HepG2 (cell line): Measurements from ENCODE around the gene NUDT13. TPM values are rescaled to one million over a fixed set of nuclear protein-coding genes. Genes with fewer than 3 reads are reported as not detected.

Source experiments
- ATAC-seq: fragments of 200-7000 bp; cut with Tn5 transposase; 3 replicates; pipeline ENCODE4 v1.9.1; 2020; ENCODE audit warnings: mild to moderate bottlenecking, moderate library complexity
- BruUV-seq: library from RNA; stranded (reverse); fragments of 400-500 nt; replicated peaks from 2 replicates; lab custom pipeline; 2021; lab: Mats Ljungman, UMichigan
- CTCF ChIA-PET: fragments of 300-600 bp; formaldehyde crosslinking; extraction: SDS; loops from one replicate; lab custom pipeline; 2021; ENCODE audit warnings: low total read pairs, inconsistent platforms, low intra/inter-chr PET ratio; lab: Yijun Ruan, JAX
- POLR2A ChIA-PET: fragments of 350-600 bp; sonication (Branson Sonifier 250); formaldehyde crosslinking; loops from one replicate; lab custom pipeline; 2020; ENCODE audit warnings: antibody characterized with exemption, inconsistent platforms; lab: Yijun Ruan, JAX
- DNase-seq: peaks from one replicate; pipeline ENCODE4 v3.0.0-alpha.2; 2015; ENCODE audit warnings: low spot score
- FAIRE-seq: peaks from 3 replicates; lab custom pipeline; 2011; peaks lifted over from hg19 to GRCh38; lab: Jason Lieb, UNC
- H2AFZ ChIP-seq: one replicate; pipeline ENCODE4 v1.6.1; 2011; ENCODE audit warnings: low read length, inconsistent platforms
- H3K27ac ChIP-seq: fragments of 300-600 bp; 3 replicates; pipeline ENCODE4 v1.8.0; 2011; ENCODE audit warnings: mixed run types, mild to moderate bottlenecking, mixed read lengths, low read length, inconsistent platforms; ENCODE audit not compliant: insufficient read depth; ENCODE audit errors: extremely low read length
- H3K27me3 ChIP-seq, 2 experiments: fragments of 200-600 bp in 1 of 2; 2 replicates in 1 of 2; 3 replicates in 1 of 2; pipeline versions ENCODE4 v1.6.0 to v1.8.0; 2011; ENCODE audit warnings: low read length in 2 of 2, mild to moderate bottlenecking in 2 of 2, moderate library complexity in 2 of 2, inconsistent platforms in 1 of 2; ENCODE audit not compliant: insufficient read depth in 2 of 2, control insufficient read depth in 1 of 2
- H3K36me3 ChIP-seq, 2 experiments: fragments of 200-600 bp in 1 of 2; replicated peaks in 1 of 2; 2 replicates in 1 of 2; 3 replicates in 1 of 2; pipeline versions ENCODE4 v1.5.1 to v1.8.0; 2011; ENCODE audit warnings: low read length in 2 of 2, inconsistent platforms in 1 of 2; ENCODE audit not compliant: insufficient read depth in 2 of 2, control insufficient read depth in 1 of 2
- H3K4me1 ChIP-seq: 2 replicates; pipeline ENCODE4 v1.5.1; 2012; ENCODE audit warnings: low read length, inconsistent platforms; ENCODE audit not compliant: insufficient read depth
- H3K4me2 ChIP-seq: 2 replicates; pipeline ENCODE4 v1.6.0; 2011; ENCODE audit warnings: low read depth, low read length, inconsistent platforms
- H3K4me3 ChIP-seq, 3 experiments: fragments of 200-600 bp in 1 of 3; sonication (generic), shearing (Covaris generic) in 1 of 3; replicated peaks in 1 of 3; 2 replicates each; pipeline ENCODE4 v1.5.1; 2011 to 2016; ENCODE audit warnings: low read length in 3 of 3, inconsistent platforms in 2 of 3, low read depth in 2 of 3, mild to moderate bottlenecking in 2 of 3, control low read depth in 1 of 3, mixed read lengths in 1 of 3; ENCODE audit not compliant: insufficient read depth in 1 of 3
- H3K79me2 ChIP-seq: one replicate; pipeline ENCODE4 v1.6.1; 2011; ENCODE audit warnings: low read length, inconsistent platforms; ENCODE audit not compliant: insufficient read depth
- H3K9ac ChIP-seq: 2 replicates; pipeline ENCODE4 v1.6.0; 2011; ENCODE audit warnings: mild to moderate bottlenecking, low read depth, low read length, inconsistent platforms; ENCODE audit not compliant: insufficient read depth
- H3K9me3 ChIP-seq: 2 replicates; pipeline ENCODE4 v1.5.1; 2012; ENCODE audit warnings: mild to moderate bottlenecking, low read length
- H4K20me1 ChIP-seq: 2 replicates; pipeline ENCODE4 v1.6.0; 2011; ENCODE audit warnings: inconsistent platforms, mild to moderate bottlenecking, low read length, moderate library complexity; ENCODE audit not compliant: insufficient read depth
- ZNF34 ChIP-seq: sonication (generic); formaldehyde crosslinking; IDR thresholded peaks from 2 replicates; pipeline ENCODE4 v1.4.0; 2020; ENCODE audit warnings: mild to moderate bottlenecking, missing genetic modification reagents, borderline replicate concordance
- ZNF589 ChIP-seq: sonication (generic); formaldehyde crosslinking; conservative IDR thresholded peaks from 2 replicates; pipeline ENCODE4 v1.8.0; 2022; ENCODE audit warnings: mild to moderate bottlenecking, moderate library complexity, missing genetic modification reagents
- WGBS: methylation state at CpG from one replicate; pipeline ENCODE4 v1.1.6; 2017; ENCODE audit warnings: low lambda C conversion rate; 5-methylcytosine and 5-hydroxymethylcytosine counted together
- in situ Hi-C: cut with HindIII; loops from 2 replicates; pipeline ENCODE4 v1.10.0; 2017; ENCODE audit warnings: low pct_unique_long_range_greater_than_20kb; ENCODE audit not compliant: extremely low pct_ligation_motif_present
- intact Hi-C: fragments of 100-400 bp; cut with micrococcal nuclease; formaldehyde crosslinking; loops from one replicate; pipeline ENCODE4 v1.10.0; 2022; ENCODE audit not compliant: unreplicated experiment
- polyA plus RNA-seq, 8 experiments: library from polyadenylated mRNA; depleted of rRNA in 3 of 8; stranded (reverse) in 7 of 8; unstranded in 1 of 8; fragments of >200 nt; fragmentation: Illumina TruSeq in 4 of 8; extraction: Trizol in 4 of 8; gene quantifications; 2 replicates each; pipeline versions ENCODE4 v1.2.1 to v1.2.3, GENCODE V29; 2011 to 2016; ENCODE audit warnings: low read depth in 4 of 8, missing spikeins in 1 of 8, mixed read lengths in 1 of 8; ENCODE audit not compliant: insufficient read depth in 1 of 8
- total RNA-seq, 5 experiments: library from RNA; depleted of rRNA; stranded (reverse); fragments of >200 nt; fragmentation: Illumina TruSeq; extraction: Trizol; gene quantifications; 2 replicates each; pipeline ENCODE4 v1.2.3, GENCODE V29; 2016; ENCODE audit warnings: low read depth in 1 of 5
- TF ChIP-seq, protein P1 (sequence below), 2 experiments: IDR thresholded peaks; 2 replicates each; pipeline ENCODE4 v1.6.1; 2011 to 2012; ENCODE audit warnings: low read length in 2 of 2, borderline replicate concordance in 1 of 2, low read depth in 1 of 2, mild to moderate bottlenecking in 1 of 2, moderate library complexity in 1 of 2
- TF ChIP-seq, protein P2 (sequence below): sonication (generic); formaldehyde crosslinking; IDR thresholded peaks from 2 replicates; pipeline ENCODE4 v1.5.1; 2020; ENCODE audit warnings: mild to moderate bottlenecking, missing genetic modification reagents, borderline replicate concordance

NUDT13 gene
- total and polyA plus RNA-seq, 2 of the 13 experiments (the other 11 are each of a cell fraction or from before 2014, with no cell fraction given), result 4.2 to 6.5 TPM

DNA sequence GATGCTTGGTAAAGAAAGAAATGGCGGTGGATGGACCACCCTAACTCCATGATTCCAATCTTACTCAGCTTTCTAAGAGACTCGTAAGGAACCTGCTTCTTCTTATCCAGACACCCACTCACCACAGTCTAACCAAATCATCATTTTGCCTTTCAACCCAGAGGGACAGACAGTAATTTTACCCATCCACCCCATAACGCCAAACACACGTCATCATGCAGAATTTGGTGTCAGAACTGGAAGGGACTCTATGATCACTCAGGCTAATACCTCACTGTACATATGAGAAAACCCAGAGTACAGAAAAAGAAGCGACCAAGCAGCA, 57.2 kb downstream of the NUDT13 start:
- Histone ChIP-seq H3K27ac (peak overlapping the region; percentile 89), H3K4me3 (peak overlapping the region; percentile 80 to 89 (median 84)), H4K20me1 (no peaks in the 10 kb centered on the region), H3K4me2 (peak overlapping the region; percentile 63), H3K9ac (peak overlapping the region; percentile 93), H2AFZ (no peak overlapping the region), H3K27me3 (no peaks in the 10 kb centered on the region; a peak in 1 of 5 replicates), H3K9me3 (no peaks in the 10 kb centered on the region), H3K36me3 (peaks cover 2 to 18% of the 10 kb centered on the region in 2 experiments; a peak in 3 of 5 replicates), H3K4me1 (peaks cover 16% of the 10 kb centered on the region), H3K79me2 (peaks cover 44% of the 10 kb centered on the region)
- ChIA-PET CTCF (interaction anchor here (1.8 kb wide), 1 partner anchor 52 kb away, joined by 4 read pairs; no protein-coding TSS in a partner anchor), POLR2A (interaction anchor here (1.6 to 2.1 kb wide), 4 partner anchors 10 to 72 kb away, joined by 4 to 16 read pairs (median 10); partner anchors contain the start of gene NUDT13)
- TF ChIP-seq ZNF589 (CRISPR knock-in tag), result 0 out of 2 replicates have a peak, but pooled peaks have one; percentile 30
- TF ChIP-seq, protein P1, sequence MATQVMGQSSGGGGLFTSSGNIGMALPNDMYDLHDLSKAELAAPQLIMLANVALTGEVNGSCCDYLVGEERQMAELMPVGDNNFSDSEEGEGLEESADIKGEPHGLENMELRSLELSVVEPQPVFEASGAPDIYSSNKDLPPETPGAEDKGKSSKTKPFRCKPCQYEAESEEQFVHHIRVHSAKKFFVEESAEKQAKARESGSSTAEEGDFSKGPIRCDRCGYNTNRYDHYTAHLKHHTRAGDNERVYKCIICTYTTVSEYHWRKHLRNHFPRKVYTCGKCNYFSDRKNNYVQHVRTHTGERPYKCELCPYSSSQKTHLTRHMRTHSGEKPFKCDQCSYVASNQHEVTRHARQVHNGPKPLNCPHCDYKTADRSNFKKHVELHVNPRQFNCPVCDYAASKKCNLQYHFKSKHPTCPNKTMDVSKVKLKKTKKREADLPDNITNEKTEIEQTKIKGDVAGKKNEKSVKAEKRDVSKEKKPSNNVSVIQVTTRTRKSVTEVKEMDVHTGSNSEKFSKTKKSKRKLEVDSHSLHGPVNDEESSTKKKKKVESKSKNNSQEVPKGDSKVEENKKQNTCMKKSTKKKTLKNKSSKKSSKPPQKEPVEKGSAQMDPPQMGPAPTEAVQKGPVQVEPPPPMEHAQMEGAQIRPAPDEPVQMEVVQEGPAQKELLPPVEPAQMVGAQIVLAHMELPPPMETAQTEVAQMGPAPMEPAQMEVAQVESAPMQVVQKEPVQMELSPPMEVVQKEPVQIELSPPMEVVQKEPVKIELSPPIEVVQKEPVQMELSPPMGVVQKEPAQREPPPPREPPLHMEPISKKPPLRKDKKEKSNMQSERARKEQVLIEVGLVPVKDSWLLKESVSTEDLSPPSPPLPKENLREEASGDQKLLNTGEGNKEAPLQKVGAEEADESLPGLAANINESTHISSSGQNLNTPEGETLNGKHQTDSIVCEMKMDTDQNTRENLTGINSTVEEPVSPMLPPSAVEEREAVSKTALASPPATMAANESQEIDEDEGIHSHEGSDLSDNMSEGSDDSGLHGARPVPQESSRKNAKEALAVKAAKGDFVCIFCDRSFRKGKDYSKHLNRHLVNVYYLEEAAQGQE (IDR thresholded peaks at IDR 0.05; ENCODE audit: borderline replicate concordance in 1 of 2, low read depth in 1 of 2, low read length in 2 of 2), result no peak
- TF ChIP-seq ZNF34 (CRISPR knock-in tag), result 0 out of 2 replicates have a peak, but pooled peaks have one; percentile 13
- TF ChIP-seq, protein P2, sequence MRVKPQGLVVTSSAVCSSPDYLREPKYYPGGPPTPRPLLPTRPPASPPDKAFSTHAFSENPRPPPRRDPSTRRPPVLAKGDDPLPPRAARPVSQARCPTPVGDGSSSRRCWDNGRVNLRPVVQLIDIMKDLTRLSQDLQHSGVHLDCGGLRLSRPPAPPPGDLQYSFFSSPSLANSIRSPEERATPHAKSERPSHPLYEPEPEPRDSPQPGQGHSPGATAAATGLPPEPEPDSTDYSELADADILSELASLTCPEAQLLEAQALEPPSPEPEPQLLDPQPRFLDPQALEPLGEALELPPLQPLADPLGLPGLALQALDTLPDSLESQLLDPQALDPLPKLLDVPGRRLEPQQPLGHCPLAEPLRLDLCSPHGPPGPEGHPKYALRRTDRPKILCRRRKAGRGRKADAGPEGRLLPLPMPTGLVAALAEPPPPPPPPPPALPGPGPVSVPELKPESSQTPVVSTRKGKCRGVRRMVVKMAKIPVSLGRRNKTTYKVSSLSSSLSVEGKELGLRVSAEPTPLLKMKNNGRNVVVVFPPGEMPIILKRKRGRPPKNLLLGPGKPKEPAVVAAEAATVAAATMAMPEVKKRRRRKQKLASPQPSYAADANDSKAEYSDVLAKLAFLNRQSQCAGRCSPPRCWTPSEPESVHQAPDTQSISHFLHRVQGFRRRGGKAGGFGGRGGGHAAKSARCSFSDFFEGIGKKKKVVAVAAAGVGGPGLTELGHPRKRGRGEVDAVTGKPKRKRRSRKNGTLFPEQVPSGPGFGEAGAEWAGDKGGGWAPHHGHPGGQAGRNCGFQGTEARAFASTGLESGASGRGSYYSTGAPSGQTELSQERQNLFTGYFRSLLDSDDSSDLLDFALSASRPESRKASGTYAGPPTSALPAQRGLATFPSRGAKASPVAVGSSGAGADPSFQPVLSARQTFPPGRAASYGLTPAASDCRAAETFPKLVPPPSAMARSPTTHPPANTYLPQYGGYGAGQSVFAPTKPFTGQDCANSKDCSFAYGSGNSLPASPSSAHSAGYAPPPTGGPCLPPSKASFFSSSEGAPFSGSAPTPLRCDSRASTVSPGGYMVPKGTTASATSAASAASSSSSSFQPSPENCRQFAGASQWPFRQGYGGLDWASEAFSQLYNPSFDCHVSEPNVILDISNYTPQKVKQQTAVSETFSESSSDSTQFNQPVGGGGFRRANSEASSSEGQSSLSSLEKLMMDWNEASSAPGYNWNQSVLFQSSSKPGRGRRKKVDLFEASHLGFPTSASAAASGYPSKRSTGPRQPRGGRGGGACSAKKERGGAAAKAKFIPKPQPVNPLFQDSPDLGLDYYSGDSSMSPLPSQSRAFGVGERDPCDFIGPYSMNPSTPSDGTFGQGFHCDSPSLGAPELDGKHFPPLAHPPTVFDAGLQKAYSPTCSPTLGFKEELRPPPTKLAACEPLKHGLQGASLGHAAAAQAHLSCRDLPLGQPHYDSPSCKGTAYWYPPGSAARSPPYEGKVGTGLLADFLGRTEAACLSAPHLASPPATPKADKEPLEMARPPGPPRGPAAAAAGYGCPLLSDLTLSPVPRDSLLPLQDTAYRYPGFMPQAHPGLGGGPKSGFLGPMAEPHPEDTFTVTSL (CRISPR knock-in tag), result 0 out of 2 replicates have a peak, but pooled peaks have one; percentile 9
- WGBS, result 0% methylated on average over 5 of the region's 5 CpGs
- in situ Hi-C loops, result no loop called here
- ATAC-seq, result no peak
- BruUV-seq, result no TSS peak
- no peak for DNase-seq
- intact Hi-C loops, result no loop called here
- FAIRE-seq, result no peak
